RWPE2 (cell line): ENCODE results near the gene GLUD1.

ENCODE experiments used
- ATAC-seq: fragments of 200-7000 bp; cut with Tn5 transposase; 3 replicates; pipeline ENCODE4 v1.9.1; 2021; ENCODE audit warnings: low read depth
- DNase-seq: peaks from one replicate; pipeline ENCODE4 v3.0.0-alpha.2; 2020; ENCODE audit warnings: low spot score
- H3K27ac ChIP-seq: fragments of 450-650 bp; 2 replicates; pipeline ENCODE4 v1.5.1; 2017; ENCODE audit warnings: mild to moderate bottlenecking; ENCODE audit not compliant: poor library complexity, severe bottlenecking
- H3K27me3 ChIP-seq: fragments of 250-450 bp; sonication (Bioruptor Pico); 2 replicates; pipeline ENCODE4 v1.5.1; 2021; ENCODE audit warnings: mild to moderate bottlenecking, moderate library complexity; ENCODE audit not compliant: insufficient read depth, poor library complexity, severe bottlenecking
- H3K36me3 ChIP-seq: fragments of 250-450 bp; sonication (Bioruptor Pico); 2 replicates; pipeline ENCODE4 v1.5.1; 2020; ENCODE audit warnings: low read depth, mild to moderate bottlenecking, moderate library complexity
- H3K4me1 ChIP-seq: fragments of 250-450 bp; sonication (Bioruptor Pico); 2 replicates; pipeline ENCODE4 v1.5.1; 2021; ENCODE audit warnings: mild to moderate bottlenecking, moderate library complexity; ENCODE audit not compliant: insufficient read depth, poor library complexity, severe bottlenecking
- H3K4me3 ChIP-seq: fragments of 250-450 bp; sonication (Bioruptor Pico); 2 replicates; pipeline ENCODE4 v1.5.1; 2021; ENCODE audit warnings: mild to moderate bottlenecking, moderate library complexity; ENCODE audit not compliant: severe bottlenecking
- H3K9me3 ChIP-seq: fragments of 250-450 bp; sonication (Bioruptor Pico); 2 replicates; pipeline ENCODE4 v1.5.1; 2021; ENCODE audit warnings: mild to moderate bottlenecking, moderate library complexity; ENCODE audit not compliant: severe bottlenecking
- TF ChIP-seq, protein P1 (sequence below): fragments of 450-650 bp; IDR thresholded peaks from one replicate; pipeline ENCODE4 v1.5.1; 2017; ENCODE audit warnings: mild to moderate bottlenecking, moderate library complexity; ENCODE audit not compliant: poor library complexity, severe bottlenecking

Gene GLUD1

DNA sequence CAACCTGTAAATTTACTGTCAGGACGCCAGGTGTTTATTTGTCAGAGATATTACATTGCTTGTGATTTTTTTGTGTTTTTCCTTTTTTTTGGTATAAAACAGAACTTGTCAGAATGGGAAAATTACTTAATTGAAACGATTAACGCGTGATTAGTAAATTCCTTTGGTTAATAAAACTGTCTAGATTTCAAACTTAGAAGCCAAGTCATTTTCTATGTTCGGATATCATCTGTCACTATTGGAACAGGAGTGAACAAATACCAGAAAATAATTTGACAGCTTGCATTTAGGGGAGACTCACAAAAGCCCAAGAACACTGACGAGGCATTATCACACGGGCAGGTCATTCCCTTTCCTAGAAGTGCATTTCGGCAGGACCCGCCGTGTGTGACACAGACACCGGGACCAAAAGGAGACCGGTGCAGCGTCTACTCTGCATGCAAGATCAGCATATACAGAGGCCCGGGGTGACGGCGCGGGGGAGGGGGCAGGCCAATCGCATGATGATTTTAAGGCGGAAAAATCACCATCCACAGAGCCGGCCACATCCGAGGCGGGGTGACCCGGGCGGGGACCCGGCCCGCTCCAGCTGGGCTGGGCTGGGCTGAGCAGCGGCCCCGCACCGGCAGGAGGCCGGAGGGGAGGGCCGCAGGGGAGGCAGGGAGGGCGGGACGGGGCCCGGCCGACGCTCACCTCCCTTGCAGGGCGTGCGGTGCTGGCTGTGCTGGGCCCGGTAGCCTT is 841 bp downstream of the GLUD1 start:
- H3K27me3 ChIP-seq: no peaks in the 10 kb centered on the region
- H3K9me3 ChIP-seq: no peaks in the 10 kb centered on the region
- peaks cover 50% of the 10 kb centered on the region for H3K36me3 ChIP-seq
- ATAC-seq: peak; percentile 19
- TF ChIP-seq, protein P1, sequence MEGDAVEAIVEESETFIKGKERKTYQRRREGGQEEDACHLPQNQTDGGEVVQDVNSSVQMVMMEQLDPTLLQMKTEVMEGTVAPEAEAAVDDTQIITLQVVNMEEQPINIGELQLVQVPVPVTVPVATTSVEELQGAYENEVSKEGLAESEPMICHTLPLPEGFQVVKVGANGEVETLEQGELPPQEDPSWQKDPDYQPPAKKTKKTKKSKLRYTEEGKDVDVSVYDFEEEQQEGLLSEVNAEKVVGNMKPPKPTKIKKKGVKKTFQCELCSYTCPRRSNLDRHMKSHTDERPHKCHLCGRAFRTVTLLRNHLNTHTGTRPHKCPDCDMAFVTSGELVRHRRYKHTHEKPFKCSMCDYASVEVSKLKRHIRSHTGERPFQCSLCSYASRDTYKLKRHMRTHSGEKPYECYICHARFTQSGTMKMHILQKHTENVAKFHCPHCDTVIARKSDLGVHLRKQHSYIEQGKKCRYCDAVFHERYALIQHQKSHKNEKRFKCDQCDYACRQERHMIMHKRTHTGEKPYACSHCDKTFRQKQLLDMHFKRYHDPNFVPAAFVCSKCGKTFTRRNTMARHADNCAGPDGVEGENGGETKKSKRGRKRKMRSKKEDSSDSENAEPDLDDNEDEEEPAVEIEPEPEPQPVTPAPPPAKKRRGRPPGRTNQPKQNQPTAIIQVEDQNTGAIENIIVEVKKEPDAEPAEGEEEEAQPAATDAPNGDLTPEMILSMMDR: no peak
- peak; percentile 60 for DNase-seq
- peaks cover 37% of the 10 kb centered on the region for H3K4me1 ChIP-seq
- peak overlapping the region; percentile 86 for H3K4me3 ChIP-seq
- H3K27ac ChIP-seq: peak overlapping the region; percentile 90

DNA sequence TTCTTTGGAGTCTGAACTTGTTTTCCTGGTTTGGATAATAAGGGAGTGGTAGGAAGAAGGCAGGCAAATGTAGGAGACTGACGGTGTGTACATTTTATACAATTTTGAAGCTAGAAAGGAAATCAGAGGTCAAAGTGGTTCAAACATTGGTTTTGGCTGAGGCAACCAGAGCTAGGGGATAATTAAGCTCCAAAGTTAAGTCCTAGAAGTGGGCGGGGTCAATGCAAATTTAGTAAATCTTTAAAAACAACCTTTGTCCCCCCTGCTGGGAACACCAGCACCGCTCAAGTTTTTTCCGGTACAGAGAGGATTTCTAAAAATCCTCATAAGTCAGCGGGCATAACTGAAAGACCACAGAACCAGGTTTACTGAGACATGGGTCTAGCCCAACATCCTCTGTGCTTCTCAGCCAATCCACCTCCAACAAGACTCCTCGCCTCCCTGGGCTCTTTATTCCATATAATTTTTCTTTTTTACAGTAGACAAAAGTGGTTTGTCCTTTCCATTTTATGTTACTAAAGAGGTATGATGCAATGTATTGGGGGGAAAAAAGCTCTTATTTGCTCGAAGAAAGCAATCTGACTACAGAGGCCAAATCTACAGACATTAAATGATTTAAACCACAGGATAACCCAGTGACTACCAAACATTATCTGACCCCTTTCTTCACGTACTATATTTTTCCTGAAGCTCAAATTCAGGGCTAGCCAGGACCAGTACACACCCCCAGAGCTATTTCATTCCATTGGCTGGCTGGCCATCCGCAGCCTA is 1.6 kb downstream of the GLUD1 start:
- H3K27ac ChIP-seq: peak overlapping the region; percentile 90
- DNase-seq: no peak
- TF ChIP-seq, protein P1: no peak
- H3K27me3 ChIP-seq: no peaks in the 10 kb centered on the region
- no peak; the same call in 2 of the 3 replicates for ATAC-seq
- peaks cover 37% of the 10 kb centered on the region for H3K4me1 ChIP-seq
- H3K4me3 ChIP-seq: peak overlapping the region; percentile 86
- H3K36me3 ChIP-seq: peaks cover 48% of the 10 kb centered on the region
- H3K9me3 ChIP-seq: no peaks in the 10 kb centered on the region

DNA sequence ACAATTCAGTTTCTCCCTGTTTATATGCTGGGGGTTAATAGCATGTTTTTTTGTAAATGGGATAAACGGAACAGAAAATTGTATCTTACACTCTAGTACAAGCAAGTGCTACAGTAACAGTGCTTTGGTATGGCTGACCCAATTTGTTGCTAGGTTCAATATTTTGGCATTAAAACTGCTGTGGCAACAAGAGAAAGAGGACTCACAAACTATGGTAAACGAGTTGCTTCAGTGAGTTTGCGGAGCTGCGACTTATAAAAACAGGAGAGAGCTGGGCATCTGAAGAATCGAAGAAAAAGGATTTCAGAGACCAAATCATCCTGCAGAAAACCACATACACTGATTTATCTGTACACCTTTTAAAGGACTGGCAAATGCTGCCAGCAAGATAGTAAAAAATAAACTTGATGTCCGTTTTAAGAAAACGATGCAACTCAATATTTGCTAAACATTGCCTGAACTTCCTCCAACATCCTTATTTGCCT is 2.2 kb downstream of the GLUD1 start:
- ATAC-seq (no peak), DNase-seq (no peak)
- TF ChIP-seq, protein P1: no peak
- H3K27me3 ChIP-seq: no peaks in the 10 kb centered on the region
- H3K36me3 ChIP-seq: peaks cover 41% of the 10 kb centered on the region
- no peaks in the 10 kb centered on the region for H3K9me3 ChIP-seq
- H3K4me1 ChIP-seq: peaks cover 37% of the 10 kb centered on the region
- H3K27ac ChIP-seq: peak overlapping the region; percentile 90
- H3K4me3 ChIP-seq: peak overlapping the region; percentile 86

DNA sequence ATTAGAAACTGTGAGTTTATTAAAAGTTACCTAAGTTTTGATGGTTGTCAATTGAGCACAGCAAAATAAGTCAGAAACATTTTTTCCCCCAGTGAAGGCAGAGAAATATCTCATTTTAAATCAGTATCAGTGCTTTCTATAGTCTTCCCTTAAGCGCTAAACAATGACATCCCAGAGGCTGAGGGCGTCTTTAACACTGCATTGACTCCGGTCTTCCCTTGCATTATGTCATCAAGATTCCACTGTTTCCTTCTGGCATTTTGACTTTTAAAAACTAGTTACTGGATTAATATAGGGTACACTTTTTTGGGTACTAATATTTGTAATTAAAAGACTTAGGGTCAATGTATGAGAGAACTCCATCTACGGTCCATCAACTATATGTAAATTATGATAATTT is 3.9 kb downstream of the GLUD1 start:
- TF ChIP-seq, protein P1: no peak
- no peak overlapping the region for H3K4me3 ChIP-seq
- DNase-seq (no peak), ATAC-seq (no peak)
- H3K36me3 ChIP-seq: peaks cover 32% of the 10 kb centered on the region
- H3K27me3 ChIP-seq: no peaks in the 10 kb centered on the region
- H3K27ac ChIP-seq: no peak overlapping the region
- H3K4me1 ChIP-seq: peaks cover 28% of the 10 kb centered on the region
- H3K9me3 ChIP-seq: no peaks in the 10 kb centered on the region
